GM12874 (cell line): ENCODE results near the gene IFI27L2.

Experiments
- TF ChIP-seq, protein P1 (sequence below): IDR thresholded peaks from 2 replicates; pipeline ENCODE4 v1.5.1; 2011; ENCODE audit warnings: low read depth, mild to moderate bottlenecking, control low read depth, low read length, moderate library complexity; ENCODE audit not compliant: insufficient read depth

The IFI27L2 gene

DNA sequence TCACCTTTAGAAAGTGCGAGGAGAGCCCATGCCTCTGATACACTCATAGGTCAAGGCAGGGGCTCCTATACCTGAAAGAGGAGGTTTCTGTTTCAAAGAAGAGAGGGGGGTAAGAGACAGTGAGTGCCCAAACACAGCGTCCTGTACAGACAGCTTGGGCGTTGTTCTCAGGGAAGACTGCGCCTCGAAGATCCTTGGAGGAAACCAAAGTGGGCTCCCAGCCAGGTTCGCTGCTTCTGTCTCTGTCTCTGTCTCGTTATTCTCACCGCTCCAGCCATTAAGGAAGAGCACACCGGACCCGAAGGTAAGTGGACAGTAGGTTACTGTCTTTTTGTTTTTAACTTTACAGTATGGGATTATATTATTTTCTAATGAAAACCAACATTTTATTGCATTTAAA lies 24.7 kb downstream of the IFI27L2 start:
- TF ChIP-seq, protein P1, sequence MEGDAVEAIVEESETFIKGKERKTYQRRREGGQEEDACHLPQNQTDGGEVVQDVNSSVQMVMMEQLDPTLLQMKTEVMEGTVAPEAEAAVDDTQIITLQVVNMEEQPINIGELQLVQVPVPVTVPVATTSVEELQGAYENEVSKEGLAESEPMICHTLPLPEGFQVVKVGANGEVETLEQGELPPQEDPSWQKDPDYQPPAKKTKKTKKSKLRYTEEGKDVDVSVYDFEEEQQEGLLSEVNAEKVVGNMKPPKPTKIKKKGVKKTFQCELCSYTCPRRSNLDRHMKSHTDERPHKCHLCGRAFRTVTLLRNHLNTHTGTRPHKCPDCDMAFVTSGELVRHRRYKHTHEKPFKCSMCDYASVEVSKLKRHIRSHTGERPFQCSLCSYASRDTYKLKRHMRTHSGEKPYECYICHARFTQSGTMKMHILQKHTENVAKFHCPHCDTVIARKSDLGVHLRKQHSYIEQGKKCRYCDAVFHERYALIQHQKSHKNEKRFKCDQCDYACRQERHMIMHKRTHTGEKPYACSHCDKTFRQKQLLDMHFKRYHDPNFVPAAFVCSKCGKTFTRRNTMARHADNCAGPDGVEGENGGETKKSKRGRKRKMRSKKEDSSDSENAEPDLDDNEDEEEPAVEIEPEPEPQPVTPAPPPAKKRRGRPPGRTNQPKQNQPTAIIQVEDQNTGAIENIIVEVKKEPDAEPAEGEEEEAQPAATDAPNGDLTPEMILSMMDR, result no peak

- TF ChIP-seq, protein P1, result no peak
Measured at GRCh38 chr14:94103554-94104150, 25.8 kb downstream of the IFI27L2 start.

DNA sequence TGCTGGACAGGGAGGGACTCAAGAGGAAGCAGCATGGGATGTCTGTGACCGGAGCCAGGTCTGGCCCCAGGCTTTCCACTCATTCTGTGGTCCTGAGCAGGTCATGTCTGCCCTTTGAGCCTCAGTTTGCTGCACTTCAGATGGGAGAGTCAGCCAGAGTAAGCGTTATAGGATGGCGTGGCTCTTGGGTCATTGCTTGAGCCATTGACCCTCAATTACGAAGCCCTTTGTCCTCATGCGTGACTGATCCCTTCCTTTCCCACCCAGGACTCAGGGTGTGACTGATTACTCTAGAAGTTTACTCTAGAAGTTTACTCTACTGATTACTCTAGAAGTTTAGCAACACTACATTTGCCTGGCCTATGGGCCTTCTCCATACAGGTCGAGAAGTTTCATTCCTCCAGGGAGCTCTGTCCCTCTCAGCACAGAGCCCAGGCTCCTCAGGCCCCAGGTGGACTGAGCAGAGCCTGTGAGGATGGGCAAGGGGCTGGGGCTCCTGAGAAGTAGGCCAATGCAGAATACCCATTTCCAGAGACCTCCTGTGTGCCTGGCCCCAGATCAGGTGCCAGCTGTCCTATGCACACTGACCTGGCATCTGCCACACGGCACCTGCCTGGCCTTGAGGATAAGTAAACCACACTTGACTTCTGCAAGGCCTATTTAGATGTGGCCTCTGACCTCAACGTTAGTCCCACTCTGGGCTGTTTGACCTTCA lies 26.5 kb downstream of the IFI27L2 start:
- TF ChIP-seq, protein P1, result no peak

- TF ChIP-seq, protein P1, result no peak
Measured at GRCh38 chr14:94101748-94102147, 27.7 kb downstream of the IFI27L2 start.

- TF ChIP-seq, protein P1, result no peak
Measured at GRCh38 chr14:94100847-94101246, 28.6 kb downstream of the IFI27L2 start.

DNA sequence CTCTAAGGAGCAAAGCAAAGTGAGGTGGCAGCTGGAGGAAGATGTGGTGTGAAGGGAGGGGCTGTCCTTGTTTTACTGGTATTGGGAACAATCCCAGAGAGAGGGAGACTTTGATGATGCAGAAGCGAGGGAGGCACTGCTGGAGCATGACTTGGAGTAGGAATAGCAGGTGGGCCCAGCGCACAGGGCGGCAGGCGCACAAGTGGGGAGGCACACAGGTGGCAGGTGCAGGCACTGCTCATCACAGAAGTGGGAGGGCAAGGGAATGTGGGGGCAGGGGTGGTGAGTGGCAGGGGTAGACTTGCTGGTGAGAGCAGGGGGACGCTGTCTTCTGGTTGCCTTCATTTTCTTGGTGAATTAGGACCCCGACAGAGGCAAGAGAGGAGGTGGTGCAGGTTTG lies 30.4 kb downstream of the IFI27L2 start:
- TF ChIP-seq, protein P1, result no peak

GRCh38 chr14:94098326-94098992 lies 30.9 kb downstream of the IFI27L2 start:
- TF ChIP-seq, protein P1, result no peak
